B cell (primary cell): Measurements from ENCODE around the gene FAM229B. TPM values are rescaled to one million over a fixed set of nuclear protein-coding genes. Genes with fewer than 3 reads are reported as not detected.

Experiments used
- ATAC-seq: fragments of 200-7000 bp; cut with Tn5 transposase; one replicate; pipeline ENCODE4 v1.10.0; 2021; ENCODE audit warnings: low read depth, mild to moderate bottlenecking, moderate number of reproducible peaks, moderate library complexity
- CTCF ChIA-PET: fragments of 350-600 bp; sonication (Branson Sonifier 250); formaldehyde crosslinking; loops from one replicate; lab custom pipeline; 2021; ENCODE audit warnings: antibody characterized with exemption, inconsistent platforms; lab: Charles Lee
- POLR2A ChIA-PET: fragments of 350-600 bp; sonication (Branson Sonifier 250); formaldehyde crosslinking; loops from one replicate; lab custom pipeline; 2021; ENCODE audit warnings: antibody characterized with exemption; lab: Charles Lee
- DNase-seq: peaks from one replicate; pipeline ENCODE4 v3.0.0; 2013
- H2AFZ ChIP-seq: 2 replicates; pipeline ENCODE4 v1.6.1; 2012; ENCODE audit warnings: mild to moderate bottlenecking, low read depth, low read length; ENCODE audit not compliant: insufficient read depth, poor library complexity, severe bottlenecking
- H3K27ac ChIP-seq, 2 donors: 1 replicate in 1 of 2; 2 replicates in 1 of 2; pipeline ENCODE4 v1.5.1; 2012 to 2013; ENCODE audit warnings: low read length in 2 of 2, mild to moderate bottlenecking in 2 of 2, moderate library complexity in 1 of 2
- H3K27me3 ChIP-seq, 4 experiments: fragments of 200-600 bp in 1 of 4; sonication (generic) in 1 of 4; replicated peaks in 1 of 4; 1 replicate in 2 of 4; 2 replicates in 2 of 4; pipeline versions ENCODE4 v1.6.1 to v1.7.0; 2013 to 2016; ENCODE audit warnings: low read length in 3 of 4, mild to moderate bottlenecking in 2 of 4, mixed read lengths in 1 of 4, moderate library complexity in 1 of 4; ENCODE audit not compliant: insufficient read depth in 4 of 4, control insufficient read depth in 3 of 4; ENCODE audit errors: control extremely low read depth in 1 of 4
- H3K36me3 ChIP-seq, 2 experiments: replicated peaks in 1 of 2; 1 replicate in 1 of 2; 2 replicates in 1 of 2; pipeline versions ENCODE4 v1.6.1 to v1.7.1; 2013; ENCODE audit warnings: low read length in 1 of 2; ENCODE audit not compliant: insufficient read depth in 2 of 2, control insufficient read depth in 1 of 2; ENCODE audit errors: control extremely low read depth in 1 of 2, extremely low read depth in 1 of 2
- H3K4me1 ChIP-seq, 2 donors: fragments of 200-600 bp in 1 of 2; sonication (generic) in 1 of 2; 1 replicate in 1 of 2; 2 replicates in 1 of 2; pipeline versions ENCODE4 v1.5.1 to v1.6.1; 2013 to 2017; ENCODE audit warnings: low read length in 2 of 2; ENCODE audit not compliant: control insufficient read depth in 2 of 2, insufficient read depth in 2 of 2
- H3K4me2 ChIP-seq: replicated peaks from 2 replicates; pipeline ENCODE3; 2012; ENCODE audit warnings: mild to moderate bottlenecking, low read depth, low read length; ENCODE audit not compliant: poor library complexity, severe bottlenecking
- H3K4me3 ChIP-seq, 5 experiments: fragments of 200-600 bp in 1 of 5; sonication (generic) in 1 of 5; 1 replicate in 3 of 5; 2 replicates in 2 of 5; pipeline versions ENCODE4 v1.5.1 to v1.7.0; 2011 to 2016; ENCODE audit warnings: low read length in 4 of 5, mild to moderate bottlenecking in 4 of 5, low read depth in 2 of 5, control low read depth in 1 of 5, moderate library complexity in 1 of 5; ENCODE audit not compliant: insufficient read depth in 1 of 5; ENCODE audit errors: control extremely low read depth in 1 of 5, extremely low read depth in 1 of 5
- H3K79me2 ChIP-seq: fragments of 200-600 bp; sonication (generic); one replicate; pipeline ENCODE4 v1.6.0; 2016; ENCODE audit warnings: low read length; ENCODE audit not compliant: control insufficient read depth, insufficient read depth
- H3K9ac ChIP-seq: fragments of 200-600 bp; sonication (generic); 2 replicates; pipeline ENCODE4 v1.6.1; 2017; ENCODE audit warnings: mild to moderate bottlenecking, low read length, moderate library complexity
- H3K9me3 ChIP-seq, 3 donors: one replicate each; pipeline versions ENCODE4 v1.6.1 to v1.7.1; 2013; ENCODE audit warnings: low read length in 2 of 3; ENCODE audit not compliant: control insufficient read depth in 2 of 3, insufficient read depth in 1 of 3; ENCODE audit errors: control extremely low read depth in 1 of 3
- H4K20me1 ChIP-seq: 2 replicates; pipeline ENCODE4 v1.6.0; 2012; ENCODE audit warnings: mild to moderate bottlenecking, low read length; ENCODE audit not compliant: insufficient read depth, control insufficient read depth, poor library complexity, severe bottlenecking
- H3K27ac Mint-ChIP-seq: one replicate; pipeline ENCODE4 v1.8.0; 2021; ENCODE audit warnings: mixed read lengths
- H3K27me3 Mint-ChIP-seq: one replicate; pipeline ENCODE4 v1.8.0; 2021; ENCODE audit warnings: mixed read lengths
- H3K4me1 Mint-ChIP-seq: one replicate; pipeline ENCODE4 v1.8.0; 2021; ENCODE audit warnings: mixed read lengths
- H3K4me3 Mint-ChIP-seq: one replicate; pipeline ENCODE4 v1.8.0; 2021; ENCODE audit warnings: mixed read lengths
- H3K9me3 Mint-ChIP-seq: one replicate; pipeline ENCODE4 v1.8.0; 2022; ENCODE audit warnings: mixed read lengths; ENCODE audit not compliant: insufficient read depth
- EZH2 ChIP-seq: IDR thresholded peaks from 2 replicates; pipeline ENCODE4 v1.6.1; 2012; ENCODE audit warnings: borderline replicate concordance, low read depth, mild to moderate bottlenecking, moderate library complexity, low read length; ENCODE audit not compliant: insufficient read depth, poor library complexity, severe bottlenecking
- WGBS: methylation state at CpG from one replicate; pipeline ENCODE4 v1.1.5; 2013; ENCODE audit warnings: missing lambda C conversion rate; ENCODE audit not compliant: insufficient coverage; 5-methylcytosine and 5-hydroxymethylcytosine counted together
- intact Hi-C: fragments of 100-400 bp; cut with micrococcal nuclease; formaldehyde crosslinking; loops from one replicate; pipeline ENCODE4 v1.10.0; 2022
- polyA plus RNA-seq: library from polyadenylated mRNA; depleted of rRNA; stranded (reverse); fragments of >200 nt; gene quantifications from 2 replicates; pipeline ENCODE4 v1.2.3, GENCODE V29; 2012
- total RNA-seq, 2 donors: library from RNA; stranded (reverse); fragments of 120-200 nt in 1 of 2; gene quantifications; 1 replicate in 1 of 2; 2 replicates in 1 of 2; pipeline versions ENCODE4 v1.2.3 to v1.2.4, GENCODE V29; 2013 to 2022
- TF ChIP-seq, protein P1 (sequence below): fragments of 200-600 bp; IDR thresholded peaks from one replicate; pipeline ENCODE4 v1.8.0; 2022; ENCODE audit warnings: antibody characterized with exemption, mild to moderate bottlenecking

The FAM229B gene
- total and polyA plus RNA-seq, 2 donors (not counting 1 experiment from before 2014, with no cell fraction given) = 1.3 to 4.4 TPM

DNA sequence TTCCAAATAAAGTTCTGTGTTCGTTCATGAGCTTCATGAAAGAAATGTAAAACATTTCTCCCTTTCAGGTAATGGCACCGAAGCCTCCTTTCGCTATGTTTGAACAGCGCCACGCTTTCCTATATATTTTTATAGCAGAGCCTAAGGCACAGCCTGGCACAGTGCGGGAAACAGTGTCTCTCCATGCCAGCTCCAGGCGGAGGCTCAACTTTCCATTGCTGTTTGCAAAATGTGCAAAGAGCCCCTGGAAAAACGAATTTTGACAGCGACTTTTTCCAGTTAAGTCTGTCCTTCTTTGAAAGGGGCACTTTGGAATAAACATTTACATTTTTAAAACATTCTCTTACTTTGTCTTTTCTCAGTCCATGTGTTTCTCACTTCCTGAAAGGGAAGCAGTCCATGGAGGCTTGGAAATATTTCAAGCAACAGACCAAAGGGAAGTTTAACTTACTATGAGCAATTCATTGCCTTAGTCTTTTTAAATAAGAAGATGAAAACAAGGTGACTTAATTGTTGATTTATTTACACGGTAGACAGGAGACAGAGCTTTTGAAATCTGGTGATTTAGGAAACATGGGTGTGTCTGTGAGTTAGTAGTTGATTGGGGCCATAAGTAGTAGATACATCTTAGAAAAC, 32.7 kb upstream of the FAM229B start:
- Histone ChIP-seq H3K9me3 (no peaks in the 10 kb centered on the region), H3K4me1 (no peaks in the 10 kb centered on the region), H3K27ac (no peak overlapping the region), H3K9ac (no peak overlapping the region), H3K27me3 (peaks cover 0 to 14% (median 0%) of the 10 kb centered on the region in 4 experiments), H2AFZ (no peak overlapping the region), H3K4me3 (no peak overlapping the region), H3K4me2 (no peak overlapping the region), H3K79me2 (no peaks in the 10 kb centered on the region), H4K20me1 (no peaks in the 10 kb centered on the region), H3K36me3 (no peaks in the 10 kb centered on the region)
- ATAC-seq (no peak), DNase-seq (no peak)
- CTCF ChIA-PET = interaction anchor here (0.9 kb wide), 1 partner anchor 344 kb away, joined by 3 read pairs; no protein-coding TSS in a partner anchor
- 95% methylated on average over 7 of the region's 10 CpGs for WGBS
- TF ChIP-seq EZH2 = no peak
- TF ChIP-seq, protein P1, sequence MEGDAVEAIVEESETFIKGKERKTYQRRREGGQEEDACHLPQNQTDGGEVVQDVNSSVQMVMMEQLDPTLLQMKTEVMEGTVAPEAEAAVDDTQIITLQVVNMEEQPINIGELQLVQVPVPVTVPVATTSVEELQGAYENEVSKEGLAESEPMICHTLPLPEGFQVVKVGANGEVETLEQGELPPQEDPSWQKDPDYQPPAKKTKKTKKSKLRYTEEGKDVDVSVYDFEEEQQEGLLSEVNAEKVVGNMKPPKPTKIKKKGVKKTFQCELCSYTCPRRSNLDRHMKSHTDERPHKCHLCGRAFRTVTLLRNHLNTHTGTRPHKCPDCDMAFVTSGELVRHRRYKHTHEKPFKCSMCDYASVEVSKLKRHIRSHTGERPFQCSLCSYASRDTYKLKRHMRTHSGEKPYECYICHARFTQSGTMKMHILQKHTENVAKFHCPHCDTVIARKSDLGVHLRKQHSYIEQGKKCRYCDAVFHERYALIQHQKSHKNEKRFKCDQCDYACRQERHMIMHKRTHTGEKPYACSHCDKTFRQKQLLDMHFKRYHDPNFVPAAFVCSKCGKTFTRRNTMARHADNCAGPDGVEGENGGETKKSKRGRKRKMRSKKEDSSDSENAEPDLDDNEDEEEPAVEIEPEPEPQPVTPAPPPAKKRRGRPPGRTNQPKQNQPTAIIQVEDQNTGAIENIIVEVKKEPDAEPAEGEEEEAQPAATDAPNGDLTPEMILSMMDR = no peak
- intact Hi-C loops = no loop called here
- H3K27ac Mint-ChIP-seq = no peak overlapping the region
- H3K9me3 Mint-ChIP-seq = no peaks in the 10 kb centered on the region
- POLR2A ChIA-PET = no interaction called here
- peaks cover 7% of the 10 kb centered on the region for H3K27me3 Mint-ChIP-seq
- no peaks in the 10 kb centered on the region for H3K4me1 Mint-ChIP-seq
- no peak overlapping the region for H3K4me3 Mint-ChIP-seq

DNA sequence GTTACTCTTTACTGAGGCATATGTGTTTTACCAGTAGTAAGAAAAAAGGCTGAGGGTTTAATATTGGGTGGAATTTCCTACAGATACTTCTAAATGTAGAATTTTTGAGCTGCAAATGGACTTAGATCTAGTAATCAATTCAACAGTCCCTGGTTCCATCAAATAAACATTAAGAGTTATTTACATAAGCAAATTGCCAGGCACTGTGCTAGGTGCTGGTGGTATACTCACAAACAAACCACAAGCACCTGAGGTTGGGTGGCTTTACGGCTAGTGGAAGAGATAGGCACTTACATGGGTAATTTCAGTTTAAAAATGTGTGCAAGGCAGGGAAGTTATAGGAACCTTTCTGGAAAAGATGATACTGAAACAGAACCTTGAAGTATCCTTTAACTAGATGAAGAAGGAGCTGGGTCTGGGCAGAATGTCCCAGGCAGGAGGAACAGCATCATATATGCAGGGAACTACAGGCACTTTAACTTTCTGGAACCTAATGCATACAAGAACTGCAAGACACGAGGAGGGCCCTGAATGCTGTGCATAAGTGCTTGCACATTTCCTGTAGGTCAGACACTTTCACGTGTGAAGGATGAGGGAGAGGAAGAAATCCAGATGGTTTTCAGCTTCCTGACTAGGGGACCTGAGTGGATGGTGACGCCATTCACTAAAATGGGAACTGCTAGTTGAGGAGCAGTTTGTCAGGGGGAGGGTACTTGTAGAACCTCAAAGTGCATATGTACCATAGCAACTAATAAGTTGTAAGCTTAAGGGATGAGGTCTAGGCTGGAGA, 29.0 kb upstream of the FAM229B start:
- ChIA-PET CTCF (interaction anchor here (0.6 kb wide), 1 partner anchor 740 kb away, joined by 4 read pairs; no protein-coding TSS in a partner anchor), POLR2A (no interaction called here)
- no peaks in the 10 kb centered on the region for H3K4me1 ChIP-seq
- no peaks in the 10 kb centered on the region for H3K4me1 Mint-ChIP-seq
- no peak overlapping the region for H2AFZ ChIP-seq
- no peak overlapping the region for H3K4me2 ChIP-seq
- no peak for ATAC-seq
- H3K27me3 ChIP-seq = peaks cover 0 to 14% (median 0%) of the 10 kb centered on the region in 4 experiments
- no peaks in the 10 kb centered on the region for H3K9me3 Mint-ChIP-seq
- peaks cover 5% of the 10 kb centered on the region for H3K27me3 Mint-ChIP-seq
- no peaks in the 10 kb centered on the region for H3K79me2 ChIP-seq
- no peak for TF ChIP-seq EZH2
- TF ChIP-seq, protein P1 = no peak
- no peak overlapping the region for H3K4me3 Mint-ChIP-seq
- WGBS = 41% methylated on average over 3 of the region's 4 CpGs
- intact Hi-C loops = no loop called here
- H3K27ac Mint-ChIP-seq = no peak overlapping the region
- DNase-seq = no peak
- H4K20me1 ChIP-seq = no peaks in the 10 kb centered on the region
- H3K4me3 ChIP-seq = no peak overlapping the region
- no peak overlapping the region for H3K27ac ChIP-seq
- H3K9me3 ChIP-seq = no peaks in the 10 kb centered on the region
- no peaks in the 10 kb centered on the region for H3K36me3 ChIP-seq
- no peak overlapping the region for H3K9ac ChIP-seq
